HepG2 (cell line): ENCODE data around the gene GJD3. TPM values are rescaled to one million over a fixed set of nuclear protein-coding genes. Genes with fewer than 3 reads are reported as not detected.

ENCODE experiments used
- CENPX ChIP-seq: sonication (generic); formaldehyde crosslinking; IDR thresholded peaks from 2 replicates; pipeline ENCODE4 v1.9.0; 2021; ENCODE audit warnings: mild to moderate bottlenecking, missing genetic modification reagents, moderate library complexity
- GMEB1 ChIP-seq: sonication (generic); formaldehyde crosslinking; IDR thresholded peaks from 2 replicates; pipeline ENCODE4 v1.5.1; 2020; ENCODE audit warnings: missing genetic modification reagents, mild to moderate bottlenecking, borderline replicate concordance
- HOXA9 ChIP-seq: sonication (generic); formaldehyde crosslinking; IDR thresholded peaks from 2 replicates; pipeline ENCODE4 v1.8.1; 2022; ENCODE audit warnings: missing genetic modification reagents, mild to moderate bottlenecking, moderate library complexity, borderline replicate concordance
- MEIS1 ChIP-seq: sonication (generic); formaldehyde crosslinking; IDR thresholded peaks from 2 replicates; pipeline ENCODE4 v1.9.0; 2021; ENCODE audit warnings: mild to moderate bottlenecking, missing genetic modification reagents, moderate library complexity, borderline replicate concordance
- MXD3 ChIP-seq: IDR thresholded peaks from 2 replicates; pipeline ENCODE4 v1.6.1; 2016; ENCODE audit warnings: mild to moderate bottlenecking, missing biosample characterization, missing genetic modification reagents
- PRMT3 ChIP-seq: sonication (generic); formaldehyde crosslinking; IDR thresholded peaks from 2 replicates; pipeline ENCODE4 v1.8.1; 2022; ENCODE audit warnings: low read depth, mild to moderate bottlenecking, moderate library complexity, missing genetic modification reagents, borderline replicate concordance
- RELA ChIP-seq: sonication (generic); formaldehyde crosslinking; IDR thresholded peaks from 2 replicates; pipeline ENCODE4 v1.4.0; 2020; ENCODE audit warnings: missing genetic modification reagents
- REST ChIP-seq, 2 experiments: IDR thresholded peaks; 2 replicates each; pipeline ENCODE4 v1.6.1; 2011 to 2012; ENCODE audit warnings: low read length in 2 of 2, borderline replicate concordance in 1 of 2, low read depth in 1 of 2, mild to moderate bottlenecking in 1 of 2, moderate library complexity in 1 of 2
- TEF ChIP-seq: sonication (generic); formaldehyde crosslinking; IDR thresholded peaks from 2 replicates; pipeline ENCODE4 v1.5.0; 2020; ENCODE audit warnings: missing genetic modification reagents
- THYN1 ChIP-seq: sonication (generic); formaldehyde crosslinking; IDR thresholded peaks from 2 replicates; pipeline ENCODE4 v1.8.1; 2023; ENCODE audit warnings: low read depth, mild to moderate bottlenecking, moderate library complexity, missing genetic modification reagents, borderline replicate concordance
- ZBTB39 ChIP-seq: sonication (generic); formaldehyde crosslinking; IDR thresholded peaks from 2 replicates; pipeline ENCODE4 v1.5.0; 2020; ENCODE audit warnings: missing genetic modification reagents
- ZFP90 ChIP-seq: sonication (generic); formaldehyde crosslinking; IDR thresholded peaks from 2 replicates; pipeline ENCODE4 v1.8.0; 2022; ENCODE audit warnings: missing genetic modification reagents, mild to moderate bottlenecking, inconsistent platforms, borderline replicate concordance
- ZFX ChIP-seq: sonication (generic); formaldehyde crosslinking; IDR thresholded peaks from 2 replicates; pipeline ENCODE4 v1.4.0; 2020; ENCODE audit warnings: mild to moderate bottlenecking, low read depth, missing genetic modification reagents, moderate library complexity
- ZNF205 ChIP-seq: IDR thresholded peaks from 2 replicates; pipeline ENCODE4 v1.6.1; 2018; ENCODE audit warnings: missing biosample characterization, missing genetic modification reagents
- ZNF3 ChIP-seq: IDR thresholded peaks from 2 replicates; pipeline ENCODE4 v1.7.0; 2017; ENCODE audit warnings: inconsistent platforms
- ZNF33B ChIP-seq: sonication (generic); formaldehyde crosslinking; IDR thresholded peaks from 2 replicates; pipeline ENCODE4 v1.5.1; 2020; ENCODE audit warnings: mild to moderate bottlenecking, missing genetic modification reagents
- ZNF670 ChIP-seq: sonication (generic); formaldehyde crosslinking; IDR thresholded peaks from 2 replicates; pipeline ENCODE4 v1.8.0; 2022; ENCODE audit warnings: mild to moderate bottlenecking, missing genetic modification reagents, borderline replicate concordance
- ZNF879 ChIP-seq: sonication (generic); formaldehyde crosslinking; IDR thresholded peaks from 2 replicates; pipeline ENCODE4 v1.8.1; 2023; ENCODE audit warnings: missing genetic modification reagents
- polyA plus RNA-seq, 8 experiments: library from polyadenylated mRNA; depleted of rRNA in 3 of 8; stranded (reverse) in 7 of 8; unstranded in 1 of 8; fragments of >200 nt; fragmentation: Illumina TruSeq in 4 of 8; extraction: Trizol in 4 of 8; gene quantifications; 2 replicates each; pipeline versions ENCODE4 v1.2.1 to v1.2.3, GENCODE V29; 2011 to 2016; ENCODE audit warnings: low read depth in 4 of 8, missing spikeins in 1 of 8, mixed read lengths in 1 of 8; ENCODE audit not compliant: insufficient read depth in 1 of 8
- total RNA-seq, 5 experiments: library from RNA; depleted of rRNA; stranded (reverse); fragments of >200 nt; fragmentation: Illumina TruSeq; extraction: Trizol; gene quantifications; 2 replicates each; pipeline ENCODE4 v1.2.3, GENCODE V29; 2016; ENCODE audit warnings: low read depth in 1 of 5

GJD3 gene
- total and polyA plus RNA-seq, 2 of the 13 experiments (the other 11 are each of a cell fraction or from before 2014, with no cell fraction given): not detected

GRCh38 chr17:40317880-40318829, 46.4 kb downstream of the GJD3 start (continued):
- TF ChIP-seq ZFP90 (CRISPR knock-in tag) (no peak; the same call in 1 of the 2 replicates), GMEB1 (CRISPR knock-in tag) (no peak), ZBTB39 (no peak), MEIS1 (CRISPR knock-in tag) (peak; percentile 93; the same call in 1 of the 2 replicates), ZNF879 (no peak), ZNF33B (CRISPR knock-in tag) (0 out of 2 replicates have a peak, but pooled peaks have one; percentile 15), CENPX (CRISPR knock-in tag) (no peak), ZNF205 (peak; percentile 73; the same call in 1 of the 2 replicates), ZNF3 (CRISPR knock-in tag) (no peak), RELA (CRISPR knock-in tag) (0 out of 2 replicates have a peak, but pooled peaks have one; percentile 43), REST (IDR thresholded peaks at IDR 0.05; ENCODE audit: borderline replicate concordance in 1 of 2, low read depth in 1 of 2, low read length in 2 of 2) (no peak), ZNF670 (CRISPR knock-in tag) (0 out of 2 replicates have a peak, but pooled peaks have one; percentile 78), THYN1 (no peak), PRMT3 (CRISPR knock-in tag) (no peak), HOXA9 (CRISPR knock-in tag) (no peak), ZFX (peak; percentile 55), MXD3 (peak; percentile 93), TEF (CRISPR knock-in tag) (no peak)
